GM12878 (cell line): ENCODE data around the gene NOXA1. TPM values are rescaled to one million over a fixed set of nuclear protein-coding genes. Genes with fewer than 3 reads are reported as not detected.

Experiments used
- ATF7 ChIP-seq: fragments of 450-650 bp; IDR thresholded peaks from 2 replicates; pipeline ENCODE4 v1.6.1; 2016; ENCODE audit warnings: low read depth, mild to moderate bottlenecking
- CEBPB ChIP-seq, 2 experiments: fragments of 150-350 bp in 1 of 2; IDR thresholded peaks; 2 replicates each; pipeline ENCODE4 v1.6.1; 2012 to 2014; ENCODE audit warnings: low read depth in 2 of 2, low read length in 2 of 2, borderline replicate concordance in 1 of 2, inconsistent platforms in 1 of 2
- CTCF ChIP-seq, 3 experiments: IDR thresholded peaks in 2 of 3; conservative IDR thresholded peaks in 1 of 3; 2 replicates each; pipeline ENCODE4 v1.5.1; 2011; ENCODE audit warnings: low read depth in 3 of 3, low read length in 3 of 3, mild to moderate bottlenecking in 3 of 3, control low read depth in 2 of 3, moderate library complexity in 2 of 3, inconsistent platforms in 1 of 3, mixed read lengths in 1 of 3; ENCODE audit not compliant: control insufficient read depth in 2 of 3, insufficient read depth in 1 of 3; ENCODE audit errors: extremely low read depth in 1 of 3
- FOXM1 ChIP-seq: IDR thresholded peaks from 2 replicates; pipeline ENCODE4 v1.6.1; 2012; ENCODE audit warnings: low read depth, mild to moderate bottlenecking, inconsistent platforms, low read length, moderate library complexity
- GATAD2B ChIP-seq: fragments of 450-650 bp; conservative IDR thresholded peaks from 2 replicates; pipeline ENCODE4 v1.6.1; 2017; ENCODE audit warnings: low read depth, mild to moderate bottlenecking, moderate library complexity
- NFYA ChIP-seq: IDR thresholded peaks from 2 replicates; pipeline ENCODE4 v1.6.1; 2011; ENCODE audit warnings: low read depth, mild to moderate bottlenecking, low read length, improper control_type of control experiment, borderline replicate concordance
- NRF1 ChIP-seq: conservative IDR thresholded peaks from 2 replicates; pipeline ENCODE4 v1.6.1; 2011; ENCODE audit warnings: mild to moderate bottlenecking, low read depth, low read length, improper control_type of control experiment
- PKNOX1 ChIP-seq: fragments of 450-650 bp; IDR thresholded peaks from 2 replicates; pipeline ENCODE4 v1.6.1; 2016; ENCODE audit warnings: mild to moderate bottlenecking
- PML ChIP-seq: IDR thresholded peaks from 2 replicates; pipeline ENCODE4 v1.6.1; 2012; ENCODE audit warnings: low read length, inconsistent platforms
- POU2F2 ChIP-seq: IDR thresholded peaks from 3 replicates; pipeline ENCODE4 v1.6.1; 2011; ENCODE audit warnings: low read depth, mild to moderate bottlenecking, low read length, borderline replicate concordance
- REST ChIP-seq: IDR thresholded peaks from 2 replicates; pipeline ENCODE4 v1.6.1; 2012; ENCODE audit warnings: mild to moderate bottlenecking, low read depth, low read length
- SMAD1 ChIP-seq: fragments of 450-650 bp; IDR thresholded peaks from 2 replicates; pipeline ENCODE4 v1.6.1; 2018; ENCODE audit warnings: mild to moderate bottlenecking, low read depth; ENCODE audit not compliant: partially characterized antibody
- YBX1 ChIP-seq: fragments of 450-650 bp; IDR thresholded peaks from 2 replicates; pipeline ENCODE4 v1.6.1; 2016; ENCODE audit warnings: antibody characterized with exemption
- ZNF217 ChIP-seq: fragments of 450-650 bp; IDR thresholded peaks from 2 replicates; pipeline ENCODE4 v1.6.1; 2017; ENCODE audit warnings: antibody characterized with exemption, mild to moderate bottlenecking
- polyA plus RNA-seq, 11 experiments: library from polyadenylated mRNA; depleted of rRNA in 4 of 11; unstranded in 6 of 11; stranded (reverse) in 5 of 11; fragments of >200 nt; fragmentation: Nextera tagmentation in 4 of 11; fragmentation: Illumina TruSeq in 1 of 11; extraction: Ambion mirVana in 4 of 11; extraction: Trizol in 1 of 11; gene quantifications; 1 replicate in 1 of 11; 2 replicates in 10 of 11; pipeline versions ENCODE4 v1.2.1 to v1.2.3, GENCODE V29; 2011 to 2016; ENCODE audit warnings: inconsistent platforms in 2 of 11, missing spikeins in 2 of 11, low read depth in 1 of 11
- total RNA-seq, 4 experiments: library from RNA; depleted of rRNA in 3 of 4; stranded (reverse); fragments of >200 nt in 3 of 4; fragmentation: Illumina TruSeq in 1 of 4; extraction: Trizol in 1 of 4; gene quantifications; 2 replicates each; pipeline versions ENCODE4 v1.2.1 to v1.2.3, GENCODE V29; 2013 to 2021

Gene NOXA1
- total and polyA plus RNA-seq, 10 of the 15 experiments (the other 5 are each of a cell fraction or from before 2014, with no cell fraction given): 0.08 to 0.20 TPM; not detected in 8

- no peak for TF ChIP-seq NFYA
- no peak for TF ChIP-seq REST
- no peak for TF ChIP-seq PML
- no peak for TF ChIP-seq SMAD1
- 0 out of 6 replicates have a peak, but pooled peaks of 1 of the 3 experiments have one; percentile 3 for TF ChIP-seq CTCF (IDR thresholded peaks at IDR 0.05 in 2 of 3, conservative IDR thresholded peaks at IDR 0.05 in 1 of 3; ENCODE audit: control insufficient read depth in 2 of 3, extremely low read depth in 1 of 3, insufficient read depth in 1 of 3, low read depth in 3 of 3, low read length in 3 of 3)
- no peak for TF ChIP-seq FOXM1
- no peak for TF ChIP-seq ZNF217
- TF ChIP-seq YBX1: no peak
- TF ChIP-seq CEBPB (IDR thresholded peaks at IDR 0.05; ENCODE audit: borderline replicate concordance in 1 of 2, low read depth in 2 of 2, low read length in 2 of 2): no peak
- no peak for TF ChIP-seq ATF7
- no peak for TF ChIP-seq PKNOX1
- TF ChIP-seq POU2F2: no peak
- TF ChIP-seq GATAD2B: peak; percentile 67; the same call in 1 of the 2 replicates
- TF ChIP-seq NRF1: no peak
Measured at GRCh38 chr9:137417161-137418021, 5.8 kb upstream of the NOXA1 start (continued).
